Measurements from ENCODE around the gene PTPRD.

Gene PTPRD

DNA sequence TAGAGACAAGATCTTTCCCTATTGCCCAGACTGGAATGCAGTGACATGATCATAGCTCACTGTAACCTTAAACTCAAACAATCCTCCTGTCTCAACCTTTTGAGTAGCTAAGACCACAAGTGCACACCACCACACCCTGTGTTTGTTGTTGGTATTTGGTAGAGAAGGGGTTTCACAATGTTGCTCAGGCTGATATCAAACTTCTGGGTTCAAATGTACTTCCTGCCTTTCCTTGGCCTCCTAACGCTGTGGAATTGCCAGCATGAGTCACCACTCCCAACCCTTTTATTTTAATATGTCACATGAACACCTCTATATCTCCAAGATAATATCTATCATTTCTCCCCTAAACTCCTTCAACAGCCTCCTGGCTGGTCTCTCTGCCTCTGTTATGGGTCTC, 719.0 kb downstream of the PTPRD start:
- DNase-seq (ENCODE audit: low read depth): no peak

DNA sequence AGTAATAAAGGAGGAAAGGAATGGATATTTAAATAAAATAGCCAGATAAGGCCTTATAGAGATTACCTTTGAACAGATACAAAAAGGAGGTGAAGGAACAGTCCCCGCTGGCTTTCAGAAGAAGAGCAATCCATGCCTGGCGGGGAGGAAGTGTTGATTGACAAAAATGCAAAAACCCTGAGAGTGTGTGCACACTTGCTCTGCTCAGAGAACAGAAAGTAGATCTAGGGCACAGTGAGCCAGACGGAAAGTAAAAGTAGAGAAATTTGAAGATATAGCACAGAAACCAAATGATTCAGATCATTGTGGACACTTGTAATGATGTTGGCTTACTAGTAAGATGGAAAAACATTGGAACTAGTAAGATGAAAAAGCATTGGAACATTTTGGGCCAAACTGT, 720.6 kb downstream of the PTPRD start:
- DNase-seq (ENCODE audit: low read depth): no peak

DNA sequence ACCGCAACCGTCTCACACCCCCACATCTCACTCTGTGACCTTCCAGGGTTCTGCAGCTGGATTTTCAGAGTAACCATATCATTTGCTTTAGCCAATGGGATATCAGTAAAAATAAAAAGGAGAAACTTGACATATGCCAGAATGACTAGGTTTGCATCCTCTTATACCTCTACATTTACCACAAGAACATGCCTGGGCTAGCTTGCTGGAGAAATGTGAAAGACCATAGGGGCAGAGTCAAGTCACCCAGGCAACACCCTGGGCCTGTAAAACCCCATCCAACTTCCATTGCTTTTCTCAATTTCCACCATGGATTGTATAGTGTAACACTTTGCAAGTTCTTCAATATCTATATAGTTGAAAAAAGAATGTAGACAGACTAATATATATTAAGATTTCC, 731.1 kb downstream of the PTPRD start:
- DNase-seq (ENCODE audit: low read depth): no peak

DNA sequence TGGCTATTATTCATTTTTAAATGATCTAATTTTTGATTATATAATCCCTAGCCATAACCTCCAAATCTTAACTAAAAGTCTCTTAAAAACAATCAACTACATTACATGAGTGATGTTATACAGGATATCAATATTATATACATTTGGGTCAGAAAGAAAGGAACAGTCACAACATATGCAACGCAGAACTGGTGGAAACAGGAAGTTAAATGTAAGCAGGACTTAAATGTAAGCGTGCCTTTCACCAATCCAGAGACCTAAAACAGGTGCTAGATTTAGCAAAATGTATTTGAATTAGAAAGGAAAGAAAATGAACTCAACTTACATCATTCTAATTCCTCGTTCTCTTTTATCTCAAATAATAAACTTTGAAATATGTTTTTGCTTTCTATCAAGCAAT, 738.5 kb downstream of the PTPRD start:
- DNase-seq (ENCODE audit: low read depth): no peak

DNA sequence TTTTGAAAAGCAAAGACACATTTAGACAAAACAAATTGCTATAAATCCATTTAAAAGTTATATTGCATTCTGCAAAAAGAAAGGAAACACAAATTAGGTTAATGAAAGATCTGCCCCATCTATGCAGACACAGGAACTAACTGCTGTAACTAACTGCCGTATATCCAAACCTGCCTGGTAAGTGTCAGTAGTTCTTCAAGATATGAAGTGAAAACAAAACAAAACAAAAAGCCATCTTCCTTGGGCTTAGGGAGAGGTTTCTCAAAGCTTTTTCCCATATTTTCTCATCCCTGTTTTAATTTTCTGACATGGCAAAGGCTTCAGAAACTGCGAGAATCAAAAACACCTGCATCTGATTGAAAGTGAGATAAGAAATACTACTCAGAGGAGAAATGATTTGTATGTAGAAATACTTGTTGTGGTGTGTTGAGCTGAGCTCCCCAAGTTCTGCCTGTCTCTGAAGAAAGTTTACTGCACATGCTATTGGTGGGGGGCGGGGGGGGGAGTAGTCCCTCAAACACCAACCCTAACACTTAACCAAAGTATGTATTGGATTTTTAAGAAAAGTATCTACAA, 750.5 kb downstream of the PTPRD start:
- no peak for DNase-seq (ENCODE audit: low read depth)

DNA sequence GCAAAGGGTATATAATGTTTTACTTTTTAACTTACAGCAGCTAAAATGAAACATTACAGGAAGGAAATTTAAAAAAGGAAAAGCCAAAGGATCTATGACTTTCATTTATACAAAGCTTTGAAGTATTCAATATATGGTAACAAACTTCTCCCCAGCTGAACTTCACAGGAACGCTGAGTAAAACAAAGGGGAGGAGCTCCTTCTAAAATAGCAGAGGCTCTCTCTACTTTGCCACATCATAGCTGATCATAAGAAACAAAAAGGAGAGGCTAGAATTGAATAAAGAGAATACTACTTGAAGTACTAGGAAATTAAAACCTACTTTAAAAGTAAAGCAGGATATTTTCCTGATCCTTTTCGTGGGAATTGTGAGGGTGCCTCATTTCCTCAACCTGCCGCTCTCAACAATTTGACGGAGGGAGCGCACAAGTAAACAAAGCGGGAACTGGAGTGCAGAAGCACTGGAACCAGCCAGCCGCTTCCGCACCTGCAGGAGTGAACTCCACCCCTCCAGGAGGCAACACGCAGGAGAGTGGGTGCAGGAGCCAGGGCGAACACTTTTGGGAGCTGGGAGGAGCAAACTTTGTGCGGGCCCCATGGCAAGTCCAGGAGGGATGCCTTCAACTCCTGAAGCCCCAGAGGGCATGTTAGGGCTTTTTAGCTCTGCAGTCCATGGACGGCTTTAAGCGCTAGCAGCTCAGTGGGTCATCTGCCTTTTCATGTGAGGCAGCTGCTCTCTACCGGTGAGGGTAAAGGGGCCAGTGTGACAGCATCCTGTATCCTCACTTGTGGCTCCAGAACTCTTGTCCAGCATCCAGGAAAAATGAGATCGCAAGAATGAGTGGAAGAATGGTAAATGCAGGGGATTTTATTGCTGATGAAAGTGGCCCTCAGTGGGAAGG, 757.4 kb downstream of the PTPRD start:
- DNase-seq (ENCODE audit: low read depth): no peak

DNA sequence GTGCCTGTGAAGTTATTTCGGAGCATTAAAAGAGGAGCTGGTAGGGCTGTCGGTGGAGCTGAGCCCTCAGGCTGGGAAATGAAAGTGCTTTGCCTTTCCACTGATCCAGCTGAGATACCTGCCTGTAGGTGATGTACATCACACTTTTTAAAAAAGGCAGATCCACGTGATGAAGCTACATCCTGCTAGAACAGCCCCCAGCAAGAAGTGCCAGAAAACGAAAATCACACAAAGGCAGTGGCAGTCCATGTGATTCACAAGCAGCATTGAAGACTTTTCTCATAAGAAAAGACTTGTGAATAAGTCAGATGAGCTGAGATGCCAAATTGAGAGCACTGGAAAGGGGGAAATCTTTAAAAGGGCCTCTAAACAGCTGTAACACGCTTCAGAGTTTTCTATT, 765.1 kb downstream of the PTPRD start:
- DNase-seq (ENCODE audit: low read depth): no peak

DNA sequence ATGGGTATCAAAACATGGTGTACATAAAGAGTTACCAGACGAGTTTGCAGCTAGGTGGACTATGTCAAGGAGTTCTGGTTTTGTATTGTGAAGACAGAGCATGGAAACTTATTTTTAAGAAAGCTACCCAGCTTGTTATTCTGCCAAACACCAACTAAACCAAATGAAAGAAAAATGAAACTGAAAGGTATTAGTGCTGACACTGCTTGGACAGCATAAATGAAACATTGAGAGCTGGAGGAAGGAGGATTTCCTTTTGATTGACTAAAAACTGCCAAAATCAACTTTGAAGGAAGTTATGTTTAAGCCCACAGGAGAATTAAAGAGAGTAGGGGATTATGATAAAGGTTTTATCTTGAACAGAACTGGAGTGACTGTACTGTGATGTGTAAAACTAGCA, 766.2 kb downstream of the PTPRD start:
- no peak for DNase-seq (ENCODE audit: low read depth)

DNA sequence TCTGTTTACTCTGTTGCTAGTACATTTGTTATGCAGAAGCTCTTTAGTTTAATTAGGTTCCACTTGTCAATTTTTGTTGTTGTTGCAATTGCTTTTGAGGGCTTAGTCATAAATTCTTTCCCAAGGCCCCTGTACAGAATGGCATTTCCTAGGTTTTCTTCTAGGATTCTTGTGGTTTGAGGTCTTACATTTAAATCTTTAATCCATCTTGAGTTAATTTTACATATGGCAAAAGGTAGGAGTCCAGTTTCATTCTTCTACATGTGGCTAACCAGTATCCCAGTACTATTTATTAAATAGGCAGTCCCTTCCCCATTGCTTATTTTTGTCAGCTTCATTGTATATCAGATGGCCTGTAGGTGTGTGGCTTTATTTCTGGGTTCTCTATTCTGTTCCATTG, 792.4 kb downstream of the PTPRD start:
- DNase-seq (ENCODE audit: low read depth): no peak

DNA sequence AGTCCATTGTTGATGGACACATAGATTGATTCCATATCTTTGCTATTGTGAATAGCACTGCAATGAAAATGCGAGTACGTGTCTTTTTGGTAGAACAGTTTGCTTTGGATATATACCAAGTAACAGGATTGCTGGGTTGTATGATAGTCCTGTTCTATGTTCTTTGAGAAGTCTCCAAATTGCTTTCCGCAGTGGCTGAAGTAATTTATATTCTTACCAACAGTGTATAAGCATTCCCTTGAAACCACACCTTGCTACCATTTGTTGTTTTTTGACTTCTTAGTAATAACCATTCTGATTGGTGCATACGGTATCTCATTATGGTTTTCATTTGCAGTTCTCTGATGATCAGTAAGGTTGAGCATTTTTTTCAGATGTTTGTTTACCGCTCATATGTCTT, 792.9 kb downstream of the PTPRD start:
- DNase-seq (ENCODE audit: low read depth): no peak

DNA sequence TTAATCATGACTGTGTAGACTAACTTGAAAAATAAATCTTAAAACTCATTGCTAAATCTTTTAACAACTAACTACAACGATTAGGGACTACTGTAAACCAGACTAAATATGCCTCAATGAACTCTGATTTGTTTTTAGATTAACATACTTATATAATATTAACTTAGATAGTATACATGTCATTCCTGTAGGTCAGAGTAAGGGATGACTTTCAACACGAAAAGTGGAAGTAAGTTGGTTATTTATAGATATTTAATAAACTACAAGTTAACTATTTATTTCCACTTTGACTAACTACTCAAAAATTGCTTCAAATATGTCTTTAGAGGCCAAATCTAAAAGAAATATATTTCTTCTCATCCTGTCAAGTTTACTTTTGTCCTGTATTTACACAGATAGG, 795.6 kb downstream of the PTPRD start:
- DNase-seq (ENCODE audit: low read depth): no peak

DNA sequence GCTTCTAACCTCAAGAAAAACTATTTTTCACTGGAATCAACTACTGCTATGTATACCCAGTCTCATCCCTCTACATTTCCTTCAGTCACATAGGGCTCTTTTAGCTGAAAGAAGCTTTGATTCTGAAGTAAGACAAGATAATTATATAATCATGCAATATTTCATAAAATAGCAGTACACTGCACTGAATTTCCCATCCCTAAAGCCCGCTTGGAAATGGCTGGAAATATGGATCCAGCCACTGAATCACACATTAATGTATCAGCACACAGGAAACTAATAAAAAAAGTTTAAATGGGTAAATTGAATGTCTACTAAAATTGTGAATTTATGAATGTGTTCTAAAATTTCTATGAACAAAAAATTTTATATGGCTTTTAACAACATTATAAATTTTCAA, 808.7 kb downstream of the PTPRD start:
- DNase-seq (ENCODE audit: low read depth): no peak

DNA sequence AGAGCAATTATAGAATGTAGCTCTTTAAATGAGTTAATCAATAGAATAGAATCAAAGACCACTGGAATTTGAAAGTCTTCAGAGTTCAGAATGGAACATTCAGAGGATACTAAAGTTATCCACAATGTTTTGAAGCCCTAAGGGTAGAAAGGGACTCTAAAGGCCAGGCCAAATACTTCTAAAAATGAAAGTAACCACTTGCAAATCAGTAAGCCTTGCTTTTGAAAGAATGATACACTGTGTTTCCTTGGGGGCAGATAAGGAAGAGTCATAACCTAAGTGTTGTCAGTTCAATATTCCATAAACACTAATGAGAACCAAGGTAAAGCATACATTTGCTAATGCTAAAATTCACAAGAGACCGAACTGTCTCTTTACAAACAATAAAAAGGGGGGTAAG, 813.5 kb downstream of the PTPRD start:
- DNase-seq (ENCODE audit: low read depth): no peak

DNA sequence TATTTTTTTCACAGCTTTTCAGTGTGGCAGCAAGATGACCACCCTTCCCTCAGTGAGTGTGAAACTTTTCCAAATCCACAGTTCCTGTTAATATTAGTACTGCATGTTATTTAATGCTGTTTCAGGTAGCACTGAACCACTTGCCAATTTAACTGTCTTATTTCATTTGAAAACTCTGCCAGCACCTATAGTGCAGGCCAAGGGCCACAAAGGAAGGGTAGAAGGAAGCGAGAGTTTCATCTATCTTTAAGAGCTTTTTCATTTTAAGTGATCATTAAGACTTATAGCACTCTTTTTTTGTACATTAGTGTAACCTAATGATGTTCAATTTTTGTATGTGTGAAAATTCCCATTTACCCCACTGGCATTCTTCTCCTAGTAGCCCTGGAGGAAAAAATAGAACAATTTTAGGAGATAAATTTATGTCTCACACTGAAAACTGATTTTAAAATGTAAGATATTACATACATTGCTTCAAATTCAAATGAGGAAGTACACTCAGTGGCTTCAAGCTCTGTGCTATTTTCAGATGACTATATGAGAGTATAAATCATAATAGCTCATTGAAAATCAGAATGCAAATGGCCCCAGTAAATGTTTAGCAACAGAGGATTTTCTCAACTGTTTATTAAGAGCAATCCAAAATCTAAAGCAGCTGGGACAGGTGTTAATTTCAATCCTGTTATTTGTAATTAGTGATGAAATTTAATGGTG, 820.5 kb downstream of the PTPRD start:
- no peak for DNase-seq (ENCODE audit: low read depth)

DNA sequence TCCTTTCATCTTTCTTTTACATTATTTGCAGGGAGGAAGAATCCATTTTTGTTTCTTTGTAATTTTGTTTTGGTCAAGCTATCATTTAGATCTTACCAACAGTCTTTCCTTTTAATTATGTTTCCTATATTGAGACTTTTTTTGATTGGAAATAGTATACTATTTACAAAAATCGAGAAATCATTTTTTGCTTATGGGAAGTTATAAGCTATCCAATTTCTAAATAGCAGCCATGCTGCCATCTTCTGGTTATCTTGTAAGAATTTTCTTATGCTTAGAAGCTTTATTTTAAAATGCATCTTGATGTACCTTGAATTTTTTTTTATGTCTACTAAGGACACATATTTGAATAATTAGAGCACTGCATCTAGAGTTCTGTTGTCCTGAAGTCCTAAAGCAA, 821.2 kb downstream of the PTPRD start:
- DNase-seq (ENCODE audit: low read depth): no peak

DNA sequence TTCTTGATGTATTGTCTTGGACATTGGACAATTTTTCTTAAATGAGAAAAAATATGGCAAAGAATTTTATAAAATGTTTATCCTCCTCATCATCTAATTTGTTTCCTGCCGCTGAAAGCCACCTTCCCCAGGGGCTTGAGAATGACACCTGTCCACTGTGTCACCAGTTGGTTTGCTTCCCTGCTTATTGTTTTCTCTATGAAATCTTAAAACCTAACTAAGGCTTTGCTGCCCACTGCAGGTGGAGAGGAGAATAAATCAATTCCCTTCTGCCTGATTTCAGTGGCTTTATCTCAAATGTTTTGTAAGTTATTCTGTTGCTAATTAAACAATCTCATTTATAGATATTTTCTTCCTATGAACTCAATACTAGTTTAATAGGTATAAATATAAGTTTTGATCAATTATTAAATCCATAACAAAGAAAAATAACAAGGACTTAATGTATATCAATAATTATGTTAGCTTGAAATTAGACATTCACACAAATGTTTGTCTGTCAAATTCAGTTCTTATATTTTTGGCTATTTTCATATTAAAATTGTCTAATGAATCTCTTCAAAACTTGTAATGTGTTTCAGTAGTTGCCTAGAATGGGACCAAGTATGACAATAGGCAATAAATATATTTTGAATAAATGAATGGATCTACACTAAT, 822.5 kb downstream of the PTPRD start:
- DNase-seq (ENCODE audit: low read depth): no peak

DNA sequence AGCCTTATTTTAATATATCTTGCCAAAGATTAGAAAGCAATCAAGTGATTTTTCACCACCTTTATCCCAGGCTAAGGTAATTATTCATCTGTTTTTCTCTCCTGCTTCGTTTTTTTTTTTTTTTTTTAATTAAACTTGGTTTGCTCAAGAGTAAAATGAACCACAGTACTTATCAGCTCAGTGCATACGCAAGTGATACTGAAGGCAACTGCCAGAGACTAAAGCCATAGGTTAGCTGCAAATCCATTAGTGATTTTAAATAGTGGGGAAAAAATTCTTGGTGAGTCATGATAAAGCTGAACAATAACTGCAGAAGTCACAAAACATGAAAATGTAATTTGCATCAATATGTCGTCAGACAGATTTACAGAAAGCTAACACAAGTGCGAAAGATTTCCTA, 829.1 kb downstream of the PTPRD start:
- DNase-seq (ENCODE audit: low read depth): no peak

DNA sequence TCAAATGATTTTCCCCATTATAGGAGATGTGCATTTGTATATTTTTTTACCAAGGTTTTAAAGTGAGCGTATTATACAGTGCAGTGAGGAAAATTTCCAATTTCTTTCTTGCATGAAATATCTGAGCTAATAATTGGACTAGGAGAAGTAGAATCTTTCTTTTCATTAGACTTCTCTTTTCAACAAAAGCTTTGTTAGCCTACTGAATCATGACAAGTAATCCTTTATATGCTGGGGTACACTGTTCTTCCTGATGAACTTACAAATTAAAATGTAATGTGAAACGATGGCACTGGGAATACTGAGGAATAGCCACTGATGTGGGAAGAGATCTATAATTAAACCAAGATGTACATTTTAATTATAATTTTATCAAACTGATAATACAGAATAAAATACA, 829.6 kb downstream of the PTPRD start:
- no peak for DNase-seq (ENCODE audit: low read depth)

DNA sequence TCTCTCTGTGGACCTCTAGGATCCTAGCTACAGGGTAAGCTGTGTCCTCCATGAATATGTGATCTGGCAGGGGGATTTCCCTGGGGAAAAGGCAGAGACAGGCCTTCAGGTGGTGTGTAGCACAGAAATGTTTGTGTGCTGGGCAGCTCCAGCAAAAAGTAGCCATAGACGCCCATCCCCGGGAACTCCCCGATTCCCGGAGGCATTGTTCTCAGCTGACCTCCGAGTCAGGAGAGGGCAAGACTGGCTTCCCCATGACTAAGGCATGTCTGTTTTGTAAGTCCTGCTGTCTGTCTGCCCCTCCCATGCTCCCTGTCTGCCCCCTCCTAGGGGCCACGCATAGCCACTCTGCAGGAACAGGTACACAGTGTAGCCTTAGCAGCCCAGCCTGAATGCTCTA, 834.5 kb downstream of the PTPRD start:
- no peak for DNase-seq (ENCODE audit: low read depth)

DNA sequence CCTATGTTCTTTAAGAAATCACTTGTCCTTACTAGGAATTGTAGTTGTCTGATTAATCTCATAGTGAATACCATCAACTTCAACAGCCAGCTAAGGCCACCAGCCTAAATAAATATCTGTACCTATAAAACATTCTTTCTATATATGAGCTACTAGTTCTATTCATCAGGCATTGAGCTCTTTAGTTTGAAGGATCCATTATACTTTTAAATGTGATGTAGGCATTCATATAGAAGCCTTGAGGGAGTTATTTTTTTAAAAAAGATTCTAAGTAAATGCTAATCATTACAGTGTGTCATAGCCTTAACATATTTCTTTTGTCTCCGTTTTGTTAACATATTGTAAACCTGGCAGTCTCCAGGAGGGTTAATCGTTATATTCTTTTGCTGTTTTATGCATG, 838.3 kb downstream of the PTPRD start:
- DNase-seq (ENCODE audit: low read depth): no peak

DNA sequence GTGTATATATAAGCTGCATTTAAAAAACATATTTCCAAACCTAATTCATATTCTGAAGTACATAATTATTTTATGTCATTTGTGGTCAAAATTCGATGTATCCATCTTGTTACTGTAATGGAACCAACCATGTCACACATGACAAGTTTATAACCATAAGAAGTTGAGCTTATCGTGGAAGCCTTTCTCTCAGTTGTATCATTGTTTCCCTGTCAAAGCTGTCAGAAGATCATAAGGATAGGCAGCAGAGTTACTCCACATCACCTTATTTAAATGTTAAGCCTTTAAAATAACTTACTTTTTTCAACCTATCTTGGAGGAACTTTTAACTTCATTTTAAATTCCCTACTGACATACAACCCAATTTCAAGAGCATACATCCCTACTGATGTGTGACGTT, 841.5 kb downstream of the PTPRD start:
- DNase-seq (ENCODE audit: low read depth): no peak

DNA sequence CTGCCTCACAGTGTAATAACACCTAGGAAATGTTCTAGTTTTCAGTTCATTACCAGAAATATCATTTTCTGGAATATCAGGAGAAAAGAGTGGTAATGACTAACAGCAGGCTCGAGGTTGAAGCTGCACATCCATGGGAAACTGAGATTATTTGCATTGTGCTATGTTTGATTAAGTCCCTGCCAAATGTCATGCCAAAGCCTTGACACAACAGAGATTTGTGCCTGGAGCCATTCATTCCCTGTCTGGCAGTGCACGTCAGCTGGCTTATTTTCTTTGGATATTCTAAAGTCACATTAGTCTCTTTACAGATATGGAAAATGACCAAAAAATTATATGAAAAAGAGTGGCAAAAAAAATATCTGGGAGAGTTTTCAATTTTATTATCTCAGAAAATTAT, 848.0 kb downstream of the PTPRD start:
- no peak for DNase-seq (ENCODE audit: low read depth)

DNA sequence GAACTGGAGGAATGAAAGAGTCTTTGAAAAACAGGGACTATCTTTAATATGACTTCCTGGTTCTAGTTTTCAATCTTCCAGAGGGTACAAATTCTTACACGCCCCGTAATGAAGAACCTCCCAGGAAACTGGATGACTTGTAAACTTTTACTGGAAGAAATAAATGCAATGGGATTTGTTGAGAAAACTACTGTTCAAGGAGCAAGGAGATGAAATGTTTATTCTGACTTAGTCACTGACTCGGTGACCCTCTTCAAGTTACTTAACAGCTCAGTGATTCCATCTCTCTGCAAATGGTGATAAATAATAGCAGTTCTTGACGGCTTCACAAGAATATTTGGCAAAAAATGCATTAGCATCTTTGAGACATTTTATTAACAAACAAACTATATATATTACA, 858.6 kb downstream of the PTPRD start:
- no peak for DNase-seq (ENCODE audit: low read depth)
